Measurements from ENCODE around the gene PRIM2. TPM values are rescaled to one million over a fixed set of nuclear protein-coding genes. Genes with fewer than 3 reads are reported as not detected.
"Not testable (repeated sequence)": the region's sequence is repeated elsewhere in the genome, so short reads cannot be mapped to it uniquely, and the experiment has no call there.

Gene PRIM2
- total and polyA plus RNA-seq, 2 experiments from 2014 or later: 27.9 to 61.3 TPM

DNA sequence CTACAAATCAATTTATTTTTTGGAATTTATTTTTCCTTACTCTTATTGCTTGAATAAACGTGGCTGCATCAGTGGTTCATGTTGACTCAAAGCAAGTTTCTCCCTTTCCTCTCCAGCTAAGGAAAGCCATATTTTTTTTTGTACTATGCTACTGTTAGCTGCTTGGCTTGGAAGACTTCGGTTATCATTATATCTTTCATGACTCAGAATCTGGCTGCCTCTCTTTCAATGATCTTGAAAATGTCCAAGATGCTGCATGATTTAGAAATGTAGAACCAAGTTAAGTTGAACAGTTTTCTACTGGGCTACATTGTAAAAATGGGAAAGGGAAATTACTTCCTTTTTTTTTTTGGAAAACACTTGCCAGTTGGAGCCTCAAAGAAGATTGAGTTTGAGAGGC lies 44.9 kb downstream of the PRIM2 start:
- in situ Hi-C loops (cut with MboI): not testable (repeated sequence)
- peak; percentile 57 for DNase-seq
- 64 to 83% methylated on average over 2 of the region's 2 CpGs for WGBS, 2 experiments (ENCODE audit: low coverage in 1 of 2, low lambda C conversion rate in 2 of 2, missing lambda C conversion rate in 2 of 2)

DNA sequence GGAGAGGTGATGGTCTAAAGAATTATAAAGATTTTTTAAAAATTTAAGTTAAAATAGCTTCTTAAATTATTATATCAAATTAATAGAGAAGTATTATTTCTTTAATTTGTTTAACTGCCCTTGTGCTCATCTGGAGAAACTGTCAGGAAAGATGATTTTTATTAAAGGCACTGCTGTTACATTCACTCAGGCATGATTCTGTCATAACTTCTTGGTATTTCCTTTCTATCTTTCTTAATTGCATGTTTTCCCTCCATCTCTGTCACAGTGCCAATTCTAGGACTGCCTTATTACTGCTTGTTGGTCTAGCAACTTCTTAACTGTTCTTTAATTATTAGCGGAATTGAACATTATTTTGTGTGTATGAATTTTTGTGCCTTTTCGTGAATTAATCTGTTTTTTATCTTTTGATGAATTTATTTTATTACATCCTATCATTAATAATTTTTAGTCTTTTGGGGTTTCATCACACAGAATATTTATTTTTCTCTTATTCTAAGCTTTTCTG lies 47.7 kb downstream of the PRIM2 start:
- H4K20me1 ChIP-seq (ENCODE audit: insufficient read depth); H3K4me2 ChIP-seq (ENCODE audit: unreplicated experiment); in situ Hi-C loops (cut with MboI); H2AFZ ChIP-seq; H3K9ac ChIP-seq; H3K27ac ChIP-seq; H3K4me3 ChIP-seq; H3K9me2 ChIP-seq (ENCODE audit: insufficient read depth); H3K36me3 ChIP-seq (ENCODE audit: low read depth); H3K9me3 ChIP-seq (ENCODE audit: low read depth); H3K27me3 ChIP-seq (replicated peaks; ENCODE audit: insufficient read depth): not testable (repeated sequence)
- peaks cover 30% of the 10 kb centered on the region for H3K4me1 ChIP-seq (ENCODE audit: insufficient read depth)
- H3K79me2 ChIP-seq (ENCODE audit: insufficient read depth): peaks cover 64% of the 10 kb centered on the region
- WGBS, 2 experiments (ENCODE audit: low coverage in 1 of 2, low lambda C conversion rate in 2 of 2, missing lambda C conversion rate in 2 of 2): 97 to 100% methylated on average over 2 of the region's 2 CpGs
- peak; percentile 23 for DNase-seq
- H3F3A ChIP-seq (ENCODE audit: insufficient read depth): peaks cover 16% of the 10 kb centered on the region

More for the DNA sequence above, 44.9 kb downstream of the PRIM2 start:
- not testable (repeated sequence) for H2AFZ ChIP-seq; H3K27me3 ChIP-seq (replicated peaks; ENCODE audit: insufficient read depth); H3K9ac ChIP-seq; H4K20me1 ChIP-seq (ENCODE audit: insufficient read depth); H3K27ac ChIP-seq; H3K4me3 ChIP-seq; H3K9me3 ChIP-seq (ENCODE audit: low read depth); H3K9me2 ChIP-seq (ENCODE audit: insufficient read depth); H3K36me3 ChIP-seq (ENCODE audit: low read depth); H3F3A ChIP-seq (ENCODE audit: insufficient read depth)
- peak overlapping the region; percentile 33 for H3K4me2 ChIP-seq (ENCODE audit: unreplicated experiment)
- H3K79me2 ChIP-seq (ENCODE audit: insufficient read depth): peaks cover 73% of the 10 kb centered on the region
- peaks cover 22% of the 10 kb centered on the region for H3K4me1 ChIP-seq (ENCODE audit: insufficient read depth)

- H3K9ac ChIP-seq; H3K4me3 ChIP-seq; H3K9me2 ChIP-seq (ENCODE audit: insufficient read depth); H4K20me1 ChIP-seq (ENCODE audit: insufficient read depth); in situ Hi-C loops (cut with MboI); H3K27ac ChIP-seq; H3K27me3 ChIP-seq (replicated peaks; ENCODE audit: insufficient read depth); H2AFZ ChIP-seq; H3K4me2 ChIP-seq (ENCODE audit: unreplicated experiment); H3K36me3 ChIP-seq (ENCODE audit: low read depth); H3K9me3 ChIP-seq (ENCODE audit: low read depth); H3F3A ChIP-seq (ENCODE audit: insufficient read depth): not testable (repeated sequence)
- peaks cover 62% of the 10 kb centered on the region for H3K79me2 ChIP-seq (ENCODE audit: insufficient read depth)
- WGBS, 2 experiments (ENCODE audit: low coverage in 1 of 2, low lambda C conversion rate in 2 of 2, missing lambda C conversion rate in 2 of 2): 81 to 83% methylated on average over 4 of the region's 4 CpGs
- H3K4me1 ChIP-seq (ENCODE audit: insufficient read depth): peaks cover 22% of the 10 kb centered on the region
- peak; percentile 8 for DNase-seq
Measured at GRCh38 chr6:57368965-57369731, 51.7 kb downstream of the PRIM2 start.

DNA sequence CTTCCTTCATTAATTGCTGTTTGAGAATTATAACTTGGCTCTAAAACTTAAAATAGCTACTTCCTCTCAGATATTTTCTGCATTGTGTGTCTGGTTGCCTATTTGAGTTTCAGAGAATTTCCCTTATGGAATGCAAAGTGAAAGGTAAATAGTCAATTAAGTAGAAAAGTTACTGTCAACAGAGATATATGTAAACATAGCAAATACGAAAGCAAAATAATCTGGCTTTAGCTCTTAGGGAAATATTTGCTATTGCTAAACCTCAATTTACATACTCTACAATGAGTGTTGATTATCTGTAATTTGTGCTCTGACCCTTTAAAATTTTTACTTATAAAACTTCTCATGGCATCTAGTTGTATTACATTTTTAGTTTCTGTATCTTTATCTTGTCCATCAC lies 54.3 kb downstream of the PRIM2 start:
- H4K20me1 ChIP-seq (ENCODE audit: insufficient read depth); H2AFZ ChIP-seq; H3K36me3 ChIP-seq (ENCODE audit: low read depth); H3K9me3 ChIP-seq (ENCODE audit: low read depth); in situ Hi-C loops (cut with MboI); H3K27me3 ChIP-seq (replicated peaks; ENCODE audit: insufficient read depth); H3K9ac ChIP-seq; H3F3A ChIP-seq (ENCODE audit: insufficient read depth); H3K27ac ChIP-seq; H3K4me2 ChIP-seq (ENCODE audit: unreplicated experiment); DNase-seq; H3K9me2 ChIP-seq (ENCODE audit: insufficient read depth); H3K4me3 ChIP-seq: not testable (repeated sequence)
- peaks cover 12% of the 10 kb centered on the region for H3K4me1 ChIP-seq (ENCODE audit: insufficient read depth)
- H3K79me2 ChIP-seq (ENCODE audit: insufficient read depth): peaks cover 63% of the 10 kb centered on the region
- WGBS, 2 experiments (ENCODE audit: low coverage in 1 of 2, low lambda C conversion rate in 2 of 2, missing lambda C conversion rate in 2 of 2): 95 to 100% methylated on average over 1 of the region's 1 CpG

DNA sequence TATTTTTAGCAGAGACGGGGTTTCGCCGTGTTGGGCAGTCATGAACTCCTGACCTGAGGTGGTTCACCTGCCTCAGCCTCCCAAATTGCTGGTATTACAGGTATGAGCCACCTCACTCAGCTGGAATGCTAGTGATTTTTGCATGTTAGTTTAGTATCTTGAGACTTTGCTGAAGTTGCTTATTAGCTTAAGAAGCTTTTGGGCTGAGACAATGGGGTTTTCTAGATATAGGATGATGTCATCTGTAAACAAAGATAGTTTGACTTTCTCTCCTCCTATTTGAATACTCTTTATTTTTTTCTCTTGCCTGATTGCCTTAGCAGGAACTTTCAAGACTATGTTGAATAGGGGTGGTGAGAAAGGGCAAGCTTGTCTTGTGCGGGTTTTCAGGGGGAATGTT lies 57.3 kb downstream of the PRIM2 start:
- H3K36me3 ChIP-seq (ENCODE audit: low read depth); H3K9ac ChIP-seq; H3K4me2 ChIP-seq (ENCODE audit: unreplicated experiment); H3K9me2 ChIP-seq (ENCODE audit: insufficient read depth); H4K20me1 ChIP-seq (ENCODE audit: insufficient read depth); H3F3A ChIP-seq (ENCODE audit: insufficient read depth); H3K27ac ChIP-seq; H3K9me3 ChIP-seq (ENCODE audit: low read depth); H2AFZ ChIP-seq; in situ Hi-C loops (cut with MboI); H3K27me3 ChIP-seq (replicated peaks; ENCODE audit: insufficient read depth); H3K4me3 ChIP-seq; DNase-seq; H3K4me1 ChIP-seq (ENCODE audit: insufficient read depth): not testable (repeated sequence)
- 94 to 96% methylated on average over 4 of the region's 4 CpGs for WGBS, 2 experiments (ENCODE audit: low coverage in 1 of 2, low lambda C conversion rate in 2 of 2, missing lambda C conversion rate in 2 of 2)
- H3K79me2 ChIP-seq (ENCODE audit: insufficient read depth): peaks cover 66% of the 10 kb centered on the region

DNA sequence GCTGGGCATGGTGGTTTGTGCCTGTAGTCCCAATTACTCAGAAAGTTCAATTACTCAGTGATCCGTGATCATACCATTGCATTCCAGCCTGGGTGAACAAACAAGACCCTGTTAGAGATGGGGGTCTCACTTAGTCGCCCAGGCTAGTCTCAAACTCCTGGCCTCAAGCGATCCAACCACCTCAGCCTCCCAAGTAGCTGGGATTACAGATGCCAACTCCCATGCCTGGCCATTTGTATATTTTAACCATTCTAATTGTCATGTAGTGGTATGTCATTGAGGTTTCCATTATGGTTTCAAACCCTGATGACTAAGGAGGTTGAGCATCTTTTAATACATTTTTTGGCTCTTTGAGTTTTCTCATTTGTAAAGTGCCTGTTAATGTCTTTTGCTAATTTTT lies 58.7 kb downstream of the PRIM2 start:
- H3K36me3 ChIP-seq (ENCODE audit: low read depth); DNase-seq; H3K9ac ChIP-seq; H2AFZ ChIP-seq; H3K27me3 ChIP-seq (replicated peaks; ENCODE audit: insufficient read depth); H3K9me3 ChIP-seq (ENCODE audit: low read depth); H3K4me3 ChIP-seq; H4K20me1 ChIP-seq (ENCODE audit: insufficient read depth); in situ Hi-C loops (cut with MboI); H3K4me2 ChIP-seq (ENCODE audit: unreplicated experiment); H3F3A ChIP-seq (ENCODE audit: insufficient read depth); H3K9me2 ChIP-seq (ENCODE audit: insufficient read depth); H3K27ac ChIP-seq; H3K4me1 ChIP-seq (ENCODE audit: insufficient read depth): not testable (repeated sequence)
- WGBS, 2 experiments (ENCODE audit: low coverage in 1 of 2, low lambda C conversion rate in 2 of 2, missing lambda C conversion rate in 2 of 2): 72 to 87% methylated on average over 3 of the region's 3 CpGs
- H3K79me2 ChIP-seq (ENCODE audit: insufficient read depth): peaks cover 69% of the 10 kb centered on the region

GRCh38 chr6:57389038-57389592 lies 71.7 kb downstream of the PRIM2 start:
- H3K4me2 ChIP-seq (ENCODE audit: unreplicated experiment); H3K9me2 ChIP-seq (ENCODE audit: insufficient read depth); in situ Hi-C loops (cut with MboI); H3K4me3 ChIP-seq; H3K27me3 ChIP-seq (replicated peaks; ENCODE audit: insufficient read depth); H3K27ac ChIP-seq; H3K9me3 ChIP-seq (ENCODE audit: low read depth); H3K4me1 ChIP-seq (ENCODE audit: insufficient read depth); H3K9ac ChIP-seq; DNase-seq; H3F3A ChIP-seq (ENCODE audit: insufficient read depth); H3K36me3 ChIP-seq (ENCODE audit: low read depth); H2AFZ ChIP-seq; H4K20me1 ChIP-seq (ENCODE audit: insufficient read depth): not testable (repeated sequence)
- peaks cover 61% of the 10 kb centered on the region for H3K79me2 ChIP-seq (ENCODE audit: insufficient read depth)
- 88 to 93% methylated on average over 2 of the region's 2 CpGs for WGBS, 2 experiments (ENCODE audit: low coverage in 1 of 2, low lambda C conversion rate in 2 of 2, missing lambda C conversion rate in 2 of 2)

Data from GM23248 (cell line).